ENCODE results near the gene FCN1.
"Not testable (repeated sequence)": the region's sequence is repeated elsewhere in the genome, so short reads cannot be mapped to it uniquely, and the experiment has no call there.

Gene FCN1

GRCh38 chr9:134870746-134871662, 46.7 kb downstream of the FCN1 start:
- no peak for DNase-seq

DNA sequence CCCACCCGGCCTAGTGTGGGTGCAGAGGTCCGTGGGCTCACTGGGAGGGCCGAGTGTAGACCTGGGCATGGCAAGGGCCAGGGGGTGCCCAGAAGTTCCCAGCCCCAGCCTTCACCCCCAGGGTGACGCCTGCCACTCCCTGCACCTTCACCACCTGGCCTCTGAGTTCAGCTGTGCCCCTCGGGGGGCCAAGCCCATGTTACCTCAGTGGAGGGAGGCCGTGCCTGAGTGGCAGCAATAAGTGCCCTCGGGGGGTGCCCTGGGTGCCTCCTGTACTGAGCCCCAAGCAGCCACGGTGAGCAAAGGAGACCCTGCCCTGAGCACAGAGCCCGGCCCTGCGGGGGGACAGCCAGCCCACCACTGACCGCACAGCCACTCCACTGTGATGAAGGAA, 47.4 kb downstream of the FCN1 start:
- no peak for DNase-seq

GRCh38 chr9:134869554-134870300, 48.0 kb downstream of the FCN1 start:
- DNase-seq: no peak

DNA sequence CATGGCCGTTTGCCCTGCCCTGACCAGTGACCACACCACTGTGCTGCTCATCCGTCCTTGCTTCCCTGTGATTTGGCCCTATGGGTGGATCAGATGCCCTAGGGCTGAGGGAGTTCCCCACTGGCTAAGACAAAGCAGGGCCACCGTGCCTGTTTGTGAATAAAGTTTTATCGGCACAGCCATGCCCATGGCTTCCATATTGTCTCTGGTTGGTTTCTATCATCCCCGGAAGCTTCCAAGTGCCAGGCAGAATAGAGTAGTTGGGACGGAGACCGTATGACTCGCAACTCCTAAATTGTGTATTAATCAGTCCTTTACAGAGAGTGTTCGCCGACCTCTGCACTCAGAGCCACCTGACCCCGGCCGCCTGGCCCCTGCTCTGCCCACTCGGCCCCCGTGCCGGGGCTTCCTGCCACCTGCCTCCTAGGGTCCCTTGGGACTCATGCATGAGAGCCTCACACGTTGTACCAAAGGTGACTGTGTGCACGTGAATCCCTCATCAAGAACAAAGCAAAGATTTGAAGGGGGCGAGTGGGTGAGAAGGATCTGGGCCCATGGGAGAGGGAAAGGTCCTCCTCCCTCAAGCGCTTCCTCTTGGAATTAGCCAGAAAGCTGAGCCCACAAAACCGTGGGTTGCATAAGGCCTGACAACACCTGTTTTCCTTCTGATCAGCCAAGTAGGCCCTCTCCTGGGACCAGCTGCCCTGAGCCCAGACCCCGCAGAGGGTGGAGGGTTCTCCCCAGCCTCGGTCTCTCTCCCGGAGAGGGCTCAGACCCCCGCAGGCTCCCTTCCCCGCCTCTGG, 48.8 kb downstream of the FCN1 start:
- no peak for DNase-seq

DNA sequence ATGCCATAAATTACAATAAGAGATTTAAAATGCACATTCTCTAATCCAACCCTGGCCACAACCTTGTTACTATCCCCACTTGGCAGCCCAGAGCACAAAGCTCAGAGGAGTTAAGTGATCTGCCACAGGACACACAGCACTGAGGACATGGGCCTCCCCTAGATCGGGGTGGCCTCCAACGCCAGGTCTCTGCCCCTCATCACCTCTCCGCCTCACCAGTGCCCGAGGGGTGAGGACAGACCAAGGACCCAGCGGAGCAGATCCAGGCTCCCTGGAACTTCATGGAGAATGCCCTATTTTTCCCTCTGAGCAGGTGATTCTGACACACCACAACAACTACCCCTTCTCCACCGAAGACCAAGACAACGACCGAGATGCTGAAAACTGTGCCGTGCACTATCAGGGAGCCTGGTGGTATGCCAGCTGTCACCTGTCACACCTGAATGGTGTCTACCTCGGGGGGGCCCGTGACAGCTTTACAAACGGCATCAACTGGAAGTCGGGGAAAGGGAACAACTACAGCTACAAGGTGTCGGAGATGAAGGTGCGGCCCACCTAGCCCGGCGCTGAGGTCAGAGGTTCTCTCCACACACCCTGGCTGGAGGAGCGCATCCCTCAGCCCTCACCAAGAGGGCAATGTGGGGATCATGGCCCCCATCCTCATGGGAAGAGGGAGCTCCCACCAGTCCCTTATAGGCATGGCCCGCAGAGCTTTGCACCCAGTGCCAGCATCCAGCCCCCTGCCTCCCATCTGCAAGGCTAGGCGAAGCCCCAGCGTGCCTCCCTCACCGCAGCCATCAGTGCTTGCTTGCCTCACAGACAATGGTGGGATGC, 49.6 kb downstream of the FCN1 start:
- no peak for DNase-seq

DNA sequence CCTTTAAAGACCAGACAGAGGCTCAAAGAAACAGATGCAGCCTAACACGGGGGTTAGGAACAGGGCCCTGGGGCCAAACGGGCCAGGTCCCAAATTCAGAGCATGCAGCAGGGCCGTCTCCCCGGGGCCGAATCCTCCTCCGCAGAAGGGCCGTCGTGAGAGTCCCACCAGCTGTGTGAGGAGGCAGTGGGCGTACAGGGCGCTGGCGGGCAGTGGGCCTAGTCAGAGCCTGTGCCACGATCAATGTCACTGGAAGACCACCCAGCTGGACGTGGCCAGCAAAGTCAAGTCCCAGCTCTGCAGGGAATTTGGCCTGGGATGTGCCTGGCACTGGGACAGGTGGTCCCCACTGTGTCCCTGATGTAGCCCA, 52.9 kb downstream of the FCN1 start:
- DNase-seq: no peak

DNA sequence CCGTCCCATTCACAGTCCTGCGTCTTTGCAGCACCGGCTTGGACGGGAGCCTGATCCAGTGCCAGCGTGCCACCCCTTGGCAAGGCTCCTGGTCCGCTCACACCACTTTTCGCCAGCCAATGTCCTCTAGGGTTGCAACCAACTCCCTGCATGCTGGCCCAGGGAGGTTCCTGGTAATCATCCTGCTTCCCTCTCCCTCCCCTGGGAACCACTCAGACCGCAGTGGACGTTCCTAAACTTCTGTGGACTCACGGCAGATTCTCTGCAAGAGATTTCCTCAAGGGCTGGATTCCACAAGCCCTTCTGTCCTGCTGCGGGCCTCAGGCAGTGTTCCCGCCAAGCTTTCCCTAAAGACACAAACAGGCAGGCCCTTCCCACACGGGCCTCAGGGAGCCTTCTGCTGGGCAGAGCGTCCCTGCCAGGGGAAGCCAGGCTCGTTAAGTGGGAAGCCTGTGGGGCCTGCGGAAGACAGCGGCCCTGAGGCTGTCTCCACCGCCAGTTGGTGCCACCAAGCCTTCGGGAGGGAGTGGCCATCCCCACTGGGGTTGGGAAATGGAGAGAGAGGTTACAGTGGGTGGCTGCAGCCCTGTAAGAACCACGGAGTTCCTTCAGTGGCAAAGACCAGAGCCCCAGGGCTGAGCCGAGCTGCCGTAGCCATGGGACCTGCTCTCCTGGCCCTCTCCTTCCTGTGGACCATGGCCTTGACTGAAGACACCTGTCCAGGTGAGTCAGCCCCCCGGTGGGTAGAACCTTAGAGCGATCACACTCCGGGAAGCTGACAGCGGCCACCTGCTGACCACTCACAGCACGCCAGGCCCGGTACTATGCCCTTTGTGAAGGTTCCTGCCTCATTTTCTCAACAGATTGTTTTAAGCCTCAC, 53.5 kb downstream of the FCN1 start:
- DNase-seq: no peak

DNA sequence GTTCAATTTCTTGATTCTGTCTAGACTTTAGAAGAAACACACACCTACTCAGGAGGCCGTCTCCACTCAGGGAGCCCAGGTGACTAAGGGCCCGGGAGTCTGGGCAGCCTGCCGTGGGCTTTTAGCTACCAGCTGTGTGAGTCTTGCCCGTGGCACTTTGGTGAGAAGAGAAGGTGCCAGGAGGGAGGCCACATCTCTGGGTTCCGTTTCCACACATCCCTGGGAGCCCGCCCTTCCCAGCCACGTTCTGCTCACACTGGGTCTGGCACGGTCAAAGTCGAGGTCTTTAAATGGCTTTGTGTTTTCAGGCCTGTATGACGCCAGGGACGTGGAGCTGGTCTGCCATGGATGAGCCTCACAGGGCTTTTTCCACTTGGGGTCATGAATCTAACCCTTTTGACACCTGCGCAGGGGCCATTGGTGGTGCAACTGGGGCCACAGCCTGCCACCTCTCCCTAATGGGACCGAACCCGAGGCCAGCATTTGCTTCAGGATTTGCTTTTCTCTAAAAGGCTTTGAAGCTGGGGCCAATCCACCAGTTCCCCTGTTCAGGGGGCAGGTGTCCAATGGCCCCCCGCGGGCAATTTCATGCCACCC, 54.3 kb downstream of the FCN1 start:
- DNase-seq: no peak

DNA sequence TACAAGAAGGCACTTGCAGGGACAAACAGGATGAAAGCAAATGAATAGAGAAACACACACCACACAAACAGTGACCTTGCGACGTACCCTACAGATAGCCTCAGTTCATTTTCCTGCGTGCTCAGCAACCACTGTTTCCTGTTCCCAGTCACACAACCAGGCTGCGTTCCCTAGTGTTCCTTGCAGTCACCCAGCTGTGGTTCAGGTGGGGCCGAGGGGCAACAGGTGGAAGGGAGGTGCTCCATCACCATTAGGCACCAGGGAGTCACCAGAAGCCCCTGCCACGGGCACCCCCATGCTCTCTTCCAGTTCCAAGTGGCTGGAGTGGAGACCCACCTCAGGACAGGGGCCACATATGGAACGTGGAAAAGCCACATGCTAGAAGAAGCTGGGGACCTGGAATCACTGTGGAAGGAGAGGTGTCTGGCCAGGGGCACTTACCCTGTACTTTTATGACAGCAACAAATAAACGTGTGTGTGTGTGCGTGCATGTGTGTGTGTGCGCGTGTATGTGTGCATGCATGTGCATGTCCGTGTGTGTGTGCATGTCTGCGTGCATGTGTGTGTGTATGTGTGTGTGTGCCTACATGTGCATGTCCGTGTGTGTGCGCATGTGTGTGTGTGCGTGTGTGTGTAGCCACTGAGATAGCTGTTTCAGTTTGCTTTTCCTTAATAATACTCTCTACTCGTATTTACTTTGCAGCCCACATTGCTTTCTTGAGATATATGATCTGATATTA, 55.9 kb downstream of the FCN1 start:
- no peak for DNase-seq

DNA sequence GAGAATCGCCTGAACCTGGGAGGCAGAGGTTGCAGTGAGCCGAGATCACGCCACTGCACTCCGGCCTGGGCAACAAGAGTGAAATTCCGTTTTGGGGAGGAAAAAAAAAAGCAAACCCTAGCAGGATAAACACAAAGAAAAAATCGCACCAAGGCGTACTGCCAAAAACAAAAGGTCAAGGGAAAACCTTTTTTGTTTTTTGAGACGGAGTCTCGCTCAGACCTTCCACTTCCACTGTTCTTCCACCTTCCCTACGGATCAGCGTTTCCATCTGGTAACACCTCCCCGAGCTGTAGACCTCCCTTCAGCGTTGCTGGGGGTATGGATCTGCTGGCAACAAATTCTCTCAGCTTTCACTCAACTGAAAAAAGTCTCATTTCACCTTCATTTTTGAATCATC, 57.2 kb downstream of the FCN1 start:
- DNase-seq: no peak

DNA sequence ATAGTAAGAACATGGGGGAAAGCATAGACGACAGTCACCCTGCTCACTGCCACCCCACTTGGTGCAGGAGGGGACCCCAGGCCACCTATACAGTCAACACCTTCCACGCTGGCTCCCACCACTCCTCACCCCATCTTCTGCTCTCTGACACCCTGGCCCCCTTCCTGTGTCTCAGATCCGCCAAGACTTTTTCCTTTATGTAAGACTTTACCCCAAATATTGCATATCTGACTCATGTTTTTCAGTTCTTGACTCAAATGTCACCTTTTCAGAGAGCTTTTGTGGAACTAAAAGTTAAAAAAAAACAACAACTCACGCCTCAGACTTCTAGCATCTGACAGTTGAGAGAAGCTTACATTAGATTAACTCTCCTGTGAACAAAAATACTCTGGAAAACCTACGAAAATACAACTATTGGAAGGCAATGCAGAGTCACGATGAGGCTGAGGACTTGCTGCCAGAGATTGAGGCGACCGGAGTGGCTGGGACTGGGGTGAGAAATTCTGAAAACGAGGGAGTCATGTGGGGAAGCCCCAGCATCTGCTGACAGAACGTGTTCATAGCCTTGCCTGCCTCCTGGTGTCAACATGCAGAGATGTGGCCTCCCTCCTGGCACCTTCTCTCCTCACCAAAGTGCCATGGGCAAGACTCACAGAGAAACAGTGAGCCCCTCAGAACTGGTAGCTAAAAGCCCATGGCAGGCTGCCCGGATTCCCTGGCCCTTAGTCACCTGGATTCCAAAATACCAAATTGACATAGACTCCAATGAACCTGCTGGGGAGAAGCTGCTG, 59.5 kb downstream of the FCN1 start:
- DNase-seq: no peak

DNA sequence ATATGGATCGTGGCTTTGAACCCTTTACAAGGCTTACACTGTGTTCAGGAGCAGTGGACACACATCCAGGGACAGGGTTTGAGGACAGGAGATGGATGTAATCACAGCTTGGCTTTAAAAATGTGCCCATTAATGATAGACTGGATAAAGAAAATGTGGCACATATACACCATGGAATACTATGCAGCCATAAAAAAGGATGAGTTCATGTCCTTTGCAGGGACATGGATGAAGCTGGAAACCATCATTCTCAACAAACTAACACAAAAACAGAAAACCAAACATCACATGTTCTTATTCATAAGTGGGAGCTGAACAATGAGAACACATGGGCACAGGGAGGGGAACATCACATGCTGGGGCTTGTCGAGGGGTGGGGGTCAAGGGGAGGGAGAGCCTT, 60.3 kb downstream of the FCN1 start:
- DNase-seq: not testable (repeated sequence)

GRCh38 chr9:134855900-134856377, 61.8 kb downstream of the FCN1 start:
- DNase-seq: no peak
